Amniotic stem cell (primary cell): ENCODE measurements around the gene LAMA1.

Experiments used
- DNase-seq: peaks from one replicate; lab custom pipeline; 2025; lab: John Stamatoyannopoulos, UW

The LAMA1 gene

DNA sequence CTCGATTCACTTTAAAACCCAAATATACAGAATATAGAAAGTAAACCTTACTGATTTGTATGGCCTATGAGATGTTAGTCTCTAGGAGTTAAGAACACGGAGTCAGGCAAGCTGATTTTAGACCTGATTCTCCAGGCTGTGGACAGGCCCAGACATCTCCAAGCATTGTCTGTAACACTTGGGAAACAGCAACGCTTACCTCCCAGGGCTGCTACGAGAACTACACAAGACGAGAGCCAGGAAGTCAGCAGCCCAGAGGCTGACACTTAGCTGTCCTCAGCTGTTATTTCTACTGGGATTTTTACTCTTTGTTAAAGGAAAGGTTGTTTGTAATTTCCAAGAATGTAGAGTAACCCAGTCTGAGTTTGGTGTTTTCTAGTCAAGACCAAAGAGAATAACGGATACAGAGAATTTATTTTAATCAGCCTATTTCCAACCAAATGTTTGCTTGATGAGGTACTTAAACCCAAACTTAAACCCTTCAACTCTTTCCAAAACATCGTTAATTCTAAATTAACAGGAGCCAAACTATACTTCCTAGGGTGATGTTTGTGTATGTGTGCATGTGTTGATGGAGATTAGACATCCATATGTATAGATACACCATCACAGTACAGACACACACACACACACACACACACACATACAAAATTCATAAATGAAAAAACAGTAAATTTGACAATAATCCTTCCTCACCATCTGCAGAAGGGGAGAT, 123.4 kb downstream of the LAMA1 start:
- no peak for DNase-seq

DNA sequence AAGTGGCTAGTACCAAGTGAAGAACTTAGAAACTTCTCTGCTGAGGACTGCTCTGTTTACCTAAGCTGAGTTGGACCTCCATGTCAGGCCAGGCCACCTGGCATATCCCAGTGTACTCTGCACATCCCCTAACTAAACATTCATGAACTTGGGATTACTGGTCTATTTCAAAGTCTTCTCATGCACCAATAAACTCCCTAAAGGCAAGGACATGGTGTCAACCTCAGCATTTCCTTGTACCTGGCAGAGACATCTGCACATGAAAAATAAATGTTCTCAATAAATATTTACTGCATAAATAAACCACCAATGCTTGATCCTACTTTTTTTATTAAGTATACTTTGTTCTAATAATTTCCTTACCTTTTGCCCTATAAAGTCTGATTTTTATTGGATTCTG, 124.8 kb downstream of the LAMA1 start:
- no peak for DNase-seq

DNA sequence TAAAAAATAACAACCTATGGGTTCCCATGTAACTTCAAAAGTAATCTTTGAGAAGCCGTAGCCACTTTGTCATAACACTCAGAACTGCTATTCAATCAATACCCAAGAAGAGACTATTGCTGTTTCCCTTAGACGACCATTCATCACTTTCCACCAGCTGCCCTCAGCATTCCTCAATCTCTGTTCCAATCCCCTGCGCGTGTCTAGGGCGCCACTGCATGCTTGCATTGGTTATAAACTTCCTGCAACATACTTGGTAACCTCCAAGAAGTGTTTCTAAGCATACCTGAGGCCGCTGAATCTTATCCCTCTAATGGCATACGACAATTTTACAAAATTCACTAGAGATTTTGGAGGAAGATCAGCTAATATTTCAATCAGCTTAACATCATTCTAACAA, 134.2 kb downstream of the LAMA1 start:
- DNase-seq, result no peak

DNA sequence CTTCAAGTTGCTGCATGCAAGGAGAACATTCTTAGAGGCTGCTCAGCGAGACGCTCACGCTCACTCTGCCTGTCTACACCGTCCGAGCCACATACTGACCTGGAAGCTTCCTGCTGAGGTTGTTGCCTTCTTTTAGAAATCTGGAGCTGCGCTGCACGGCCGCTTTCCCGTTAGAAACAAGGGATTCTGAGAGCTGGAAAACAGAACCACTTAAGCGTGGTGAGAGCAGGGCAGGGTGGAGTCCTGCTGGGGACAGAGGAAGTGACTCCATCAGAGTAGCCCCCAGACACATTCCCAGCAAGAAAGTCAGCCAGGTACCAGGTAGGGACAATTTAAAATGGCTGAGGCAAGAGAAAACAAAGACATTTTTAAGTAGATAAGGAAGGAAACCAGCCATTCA, 135.2 kb downstream of the LAMA1 start:
- DNase-seq, result no peak

DNA sequence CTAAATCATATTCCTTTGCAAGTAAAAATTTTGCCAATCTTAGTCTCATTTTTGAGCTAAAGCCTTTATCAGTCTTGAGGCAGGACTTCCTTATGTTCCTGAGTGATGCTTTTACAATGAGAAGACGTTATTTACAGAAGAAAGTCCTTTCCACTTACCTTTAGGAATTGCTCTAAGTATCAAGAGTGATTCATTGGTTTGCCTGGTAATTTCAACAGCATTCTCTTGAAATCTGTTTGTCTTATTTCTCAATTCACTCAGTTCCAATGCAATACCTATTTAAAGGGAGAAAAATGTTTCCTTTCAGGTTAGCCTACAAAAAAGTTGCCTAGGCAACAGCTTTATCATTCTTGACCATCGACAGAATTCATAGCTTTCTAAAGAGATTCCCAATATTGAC, 137.2 kb downstream of the LAMA1 start:
- no peak for DNase-seq

DNA sequence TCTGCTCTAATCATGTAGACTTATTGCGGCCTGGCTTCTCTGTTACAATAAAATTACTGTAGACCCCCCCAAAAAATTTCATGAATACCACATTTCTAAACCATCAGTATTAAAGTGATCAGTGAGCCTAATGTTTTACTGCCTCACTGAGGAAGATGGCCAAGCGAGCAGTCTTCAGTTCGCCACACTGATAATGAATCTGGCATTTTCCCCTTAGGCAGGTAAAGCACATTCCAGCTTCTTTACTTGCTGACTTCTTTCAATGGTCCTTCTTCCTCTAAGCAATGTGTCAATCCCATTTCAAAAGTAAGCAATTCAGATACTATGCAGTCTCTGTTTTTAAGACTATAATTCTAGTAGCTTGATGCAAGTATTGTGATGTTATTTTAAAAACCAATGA, 137.6 kb downstream of the LAMA1 start:
- DNase-seq, result no peak

DNA sequence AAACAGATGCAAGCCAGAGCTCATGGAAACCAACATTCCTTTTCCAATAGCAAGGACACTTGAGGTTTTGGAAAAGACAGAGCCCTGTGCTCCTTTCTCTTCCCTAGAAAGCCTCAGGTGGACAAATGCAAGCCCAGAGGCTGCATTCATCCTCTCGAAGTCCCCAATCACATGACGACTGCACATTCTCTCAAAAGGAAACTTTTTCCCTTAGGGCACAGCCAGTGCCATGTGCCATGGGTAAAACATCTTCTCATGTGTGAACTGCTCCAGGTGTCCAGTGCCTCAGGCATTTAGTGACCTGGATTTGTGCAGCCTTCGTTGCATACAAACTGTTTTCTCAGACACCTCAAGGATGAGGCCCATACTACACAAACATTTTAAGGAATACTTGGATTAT, 140.7 kb downstream of the LAMA1 start:
- no peak for DNase-seq

DNA sequence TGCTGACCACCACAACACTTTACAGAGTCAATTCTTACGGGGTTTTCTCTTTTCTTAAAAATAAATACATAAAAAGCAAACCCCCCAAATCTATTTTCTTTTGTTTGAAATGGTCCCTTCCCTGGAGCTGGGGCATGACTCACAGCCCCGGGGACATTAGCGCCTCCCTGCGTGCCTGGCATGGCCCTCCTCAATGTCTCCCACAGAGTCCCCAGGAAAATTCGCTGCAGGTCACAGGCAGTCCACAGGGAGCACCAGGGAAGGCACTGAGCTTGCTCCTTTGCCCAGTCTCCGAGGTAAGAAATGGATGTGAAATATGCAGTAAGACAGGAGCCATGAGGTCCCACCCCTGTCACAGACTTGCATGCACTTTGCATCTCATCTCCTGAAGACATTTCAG, 142.5 kb downstream of the LAMA1 start:
- DNase-seq, result no peak

DNA sequence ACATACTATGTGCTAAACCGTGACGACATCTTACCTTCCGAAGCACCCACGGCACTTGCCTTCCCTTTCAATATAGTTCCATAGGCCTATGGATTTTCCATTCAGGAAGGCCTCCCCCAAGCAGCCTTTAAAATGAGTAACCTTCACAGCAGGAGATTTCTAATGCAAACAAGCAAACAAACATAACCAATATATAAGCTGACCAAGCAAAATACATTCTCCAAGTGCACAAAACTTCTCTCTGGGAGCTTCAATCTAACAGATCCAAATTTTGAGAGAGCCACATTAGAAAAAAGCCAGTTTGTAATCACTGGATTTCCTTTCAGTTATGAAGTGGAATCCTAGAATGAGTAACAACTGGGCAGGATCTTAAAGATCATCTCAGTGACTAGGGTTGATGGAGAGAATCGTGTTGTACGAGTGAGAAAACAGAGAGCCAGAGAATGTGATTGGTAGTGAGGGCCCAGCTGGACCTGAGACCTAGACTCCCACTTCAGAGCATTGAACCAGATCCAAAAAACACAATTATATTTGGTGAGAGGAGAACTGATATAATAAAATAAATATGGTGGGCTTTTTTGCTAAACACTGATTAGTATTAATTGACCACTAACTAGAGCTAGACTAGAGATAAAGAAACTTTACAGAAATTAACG, 145.6 kb downstream of the LAMA1 start:
- DNase-seq, result no peak

DNA sequence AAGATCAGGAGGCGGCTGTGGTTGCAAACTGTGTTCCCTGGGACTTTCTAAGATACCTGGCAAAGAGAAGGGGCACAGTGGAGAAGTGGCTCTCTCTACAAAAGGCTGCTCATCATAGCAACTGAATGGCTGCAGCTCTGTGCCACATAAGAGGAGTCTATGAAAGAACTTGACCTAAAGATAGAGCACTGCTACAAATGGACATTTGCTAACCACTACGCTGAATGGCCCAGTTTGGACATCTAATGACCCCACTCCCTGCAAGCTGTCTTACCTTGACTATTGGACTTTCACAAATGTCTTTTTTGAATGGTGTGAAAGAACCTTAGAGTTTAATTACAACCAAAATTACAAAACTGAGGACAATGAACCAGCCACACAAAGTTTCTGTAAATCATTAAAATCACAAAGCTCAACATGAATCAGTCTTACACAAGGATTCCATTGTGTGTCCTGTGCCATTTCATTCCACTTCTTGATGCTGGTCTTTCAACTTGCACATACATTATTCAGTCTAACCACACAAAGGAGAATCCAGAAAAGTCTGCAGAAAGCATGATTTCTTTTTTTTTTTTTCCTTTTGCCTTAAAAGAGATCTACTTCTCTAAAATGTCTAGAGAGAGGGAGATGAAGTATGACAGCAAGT, 154.0 kb downstream of the LAMA1 start:
- no peak for DNase-seq

DNA sequence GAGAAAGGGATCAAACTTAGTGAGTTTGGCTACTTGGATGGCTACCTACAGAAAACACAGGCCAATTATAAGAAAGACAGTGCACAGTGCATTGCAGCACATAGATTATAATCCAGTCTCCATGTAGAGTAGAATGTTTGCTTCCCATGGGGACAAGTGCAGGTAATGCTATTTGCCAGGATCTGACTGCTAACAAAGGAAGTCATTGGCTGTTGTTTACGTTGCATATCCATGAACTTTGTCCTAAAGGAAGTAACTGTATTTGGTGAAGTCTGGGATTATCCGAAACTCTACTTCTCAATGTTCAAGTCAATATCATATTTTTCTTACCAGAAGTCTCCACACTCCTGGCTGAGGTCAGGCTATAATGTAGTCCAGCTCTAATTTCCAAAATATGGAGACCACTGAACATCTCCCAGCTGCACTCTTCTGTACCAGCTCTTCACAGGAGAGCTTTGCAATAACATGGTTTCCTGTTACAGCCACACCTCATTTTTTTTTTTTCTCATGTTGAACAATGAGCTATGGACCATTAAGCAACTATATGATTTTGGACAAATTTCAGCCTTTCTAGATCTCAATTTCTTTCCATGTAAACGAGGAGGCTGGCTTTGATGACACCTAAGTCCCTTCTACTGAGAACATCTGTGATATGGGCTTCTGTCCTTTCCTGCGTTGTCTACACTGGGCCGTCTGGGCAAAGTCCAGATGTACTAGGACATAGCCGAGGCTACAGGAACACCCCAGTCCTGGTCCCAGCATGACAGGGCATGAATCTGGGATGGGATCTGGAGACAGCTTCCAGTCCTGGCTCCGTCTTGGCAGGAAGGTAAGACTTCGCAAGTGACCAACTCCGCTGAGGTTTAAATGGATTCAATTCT, 154.8 kb downstream of the LAMA1 start:
- no peak for DNase-seq

DNA sequence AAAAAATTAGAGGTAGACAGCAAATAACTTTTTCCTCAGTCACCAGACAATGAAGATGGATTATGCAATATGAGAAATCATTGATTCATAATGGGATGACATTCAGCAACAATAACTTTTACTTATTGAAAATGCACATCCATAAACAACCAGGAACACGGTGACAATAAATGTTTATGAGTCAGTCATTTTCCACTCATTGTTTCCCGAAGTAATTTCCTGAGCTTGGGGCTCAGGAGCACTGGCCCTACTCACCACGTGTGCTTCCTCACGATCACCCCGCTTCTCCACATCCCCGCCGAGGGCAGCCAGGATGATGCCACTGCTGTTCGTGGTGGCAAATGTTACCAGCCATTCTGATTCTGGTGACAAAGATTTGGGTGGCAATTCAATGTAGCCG, 156.3 kb downstream of the LAMA1 start:
- DNase-seq, result no peak

DNA sequence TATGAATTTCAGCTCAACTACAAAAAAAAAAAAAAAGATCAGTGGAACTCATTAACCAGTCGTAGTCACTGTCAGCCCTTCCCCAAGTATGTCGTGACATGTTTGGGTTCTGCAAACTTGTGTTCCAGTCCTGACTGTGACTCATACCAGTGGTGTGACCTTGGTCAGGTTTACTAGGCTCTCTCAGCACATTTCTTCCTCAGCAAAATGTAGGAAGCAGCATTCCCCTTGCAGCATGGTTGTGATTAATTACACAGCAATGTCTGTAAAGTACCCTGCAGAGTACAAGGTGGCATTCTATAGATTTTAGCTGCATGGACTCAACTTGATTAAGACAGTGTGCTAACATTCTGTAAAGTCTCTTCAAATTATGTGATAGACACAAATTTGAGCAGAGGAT, 156.9 kb downstream of the LAMA1 start:
- no peak for DNase-seq

DNA sequence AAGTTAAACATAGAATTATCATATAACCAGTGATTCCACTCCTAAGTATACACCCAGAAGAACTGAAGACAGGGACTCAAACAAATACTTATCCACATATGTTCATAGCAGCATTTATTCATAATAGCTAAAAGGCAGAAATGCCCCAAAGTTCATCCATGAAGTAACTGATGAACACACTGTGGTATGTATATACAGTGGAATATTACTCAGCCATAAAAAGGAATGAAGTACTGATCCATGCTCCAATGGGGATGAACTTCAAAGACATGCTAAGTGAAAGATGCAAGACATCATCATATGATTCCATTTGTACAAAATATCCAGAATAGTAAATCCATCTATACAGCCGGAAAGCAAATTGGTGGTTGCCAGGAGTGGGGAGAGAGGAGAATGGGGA, 157.5 kb downstream of the LAMA1 start:
- DNase-seq, result no peak

DNA sequence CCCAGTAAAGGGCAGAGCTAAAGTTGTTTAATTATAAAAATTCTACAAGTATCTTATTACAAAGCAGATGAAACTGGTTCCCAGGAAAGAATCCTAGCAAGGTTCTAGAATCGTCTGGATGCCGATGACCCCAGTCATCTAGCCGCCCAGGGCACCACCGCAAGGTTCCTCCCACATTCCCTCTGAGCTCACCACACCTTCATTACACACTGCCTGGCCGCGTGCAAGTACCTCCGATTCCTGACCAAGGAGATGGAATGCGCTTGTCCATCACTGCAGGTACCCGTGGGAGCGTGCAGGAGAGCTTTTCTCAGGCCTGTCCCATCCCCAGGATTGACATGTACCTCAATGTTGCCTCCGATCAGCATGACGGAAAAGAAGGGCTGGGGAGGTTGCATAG, 158.5 kb downstream of the LAMA1 start:
- no peak for DNase-seq

DNA sequence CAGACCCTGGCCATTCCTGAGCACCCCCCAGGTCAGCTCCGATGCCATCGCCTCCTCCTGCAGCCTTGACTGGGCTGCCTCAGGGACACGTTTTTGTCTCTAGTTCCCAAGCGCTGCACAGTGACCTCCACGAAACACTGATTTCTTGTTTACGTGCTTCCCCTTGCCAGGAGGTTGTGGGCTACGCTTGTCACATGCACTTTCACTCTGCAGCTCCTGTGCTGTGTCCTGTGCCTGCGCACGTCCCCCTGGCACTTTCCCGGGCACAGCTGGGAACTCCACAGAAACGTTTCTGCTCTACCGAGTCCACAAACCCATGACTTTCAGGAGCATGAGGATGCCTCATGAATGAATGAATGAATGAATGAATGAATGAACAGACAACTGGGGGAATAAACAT, 160.6 kb downstream of the LAMA1 start:
- no peak for DNase-seq

DNA sequence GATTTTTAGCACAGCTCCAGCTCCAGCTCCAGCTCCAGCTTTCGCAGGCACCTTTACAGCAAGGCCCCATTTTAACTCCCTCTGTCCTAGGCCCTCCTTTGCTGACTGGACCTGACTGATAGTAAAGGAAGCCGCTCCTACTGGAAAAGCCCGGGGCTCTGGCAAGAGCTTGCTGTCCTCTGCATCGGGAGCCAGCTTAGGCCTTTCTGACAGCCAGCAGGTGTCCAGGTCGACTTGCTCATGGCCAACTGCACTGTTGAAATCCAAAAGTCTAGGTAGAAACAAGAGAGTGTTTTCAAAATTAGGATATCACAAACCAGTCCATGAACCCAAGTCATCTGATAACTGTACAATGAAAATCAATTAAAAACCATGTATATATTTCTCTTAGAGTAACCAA, 161.1 kb downstream of the LAMA1 start:
- no peak for DNase-seq

DNA sequence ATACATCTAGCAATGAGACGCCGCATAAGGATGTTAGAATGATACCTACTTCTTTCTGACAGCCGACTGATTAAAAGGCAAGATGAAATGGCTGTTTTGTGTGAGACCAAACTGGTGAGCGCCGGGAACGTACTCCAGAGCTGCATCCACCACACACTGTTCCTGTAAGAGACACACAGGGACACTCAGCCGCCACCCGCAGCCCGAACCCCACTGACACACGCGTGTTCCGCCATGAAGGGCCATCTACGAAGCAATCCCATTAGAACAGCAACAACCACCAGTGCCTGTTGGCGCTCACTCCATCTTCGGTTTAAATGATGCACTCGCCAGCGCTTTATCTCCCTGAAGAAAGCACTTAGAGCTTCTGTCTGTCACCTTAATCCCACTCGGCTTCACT, 162.3 kb downstream of the LAMA1 start:
- no peak for DNase-seq

DNA sequence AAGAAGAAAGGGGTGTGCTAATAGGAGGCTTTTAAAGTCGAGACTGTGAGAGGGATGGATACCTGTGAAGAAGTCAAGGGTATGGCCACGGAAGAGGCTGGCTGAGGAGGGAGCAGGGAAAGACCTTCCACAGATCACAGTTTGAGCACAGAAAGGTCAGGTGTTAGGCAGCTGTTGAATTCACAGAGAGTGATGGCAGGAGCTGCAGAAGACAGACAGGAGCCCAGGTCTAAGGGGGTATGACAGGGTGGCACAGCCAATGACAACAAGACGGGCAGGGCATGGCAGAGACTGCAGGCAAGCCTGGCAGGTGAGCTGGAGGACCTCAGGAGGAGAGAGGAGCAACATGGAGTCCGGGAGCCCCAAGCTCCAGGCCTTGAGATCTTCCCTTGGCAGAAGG, 163.1 kb downstream of the LAMA1 start:
- DNase-seq, result no peak

DNA sequence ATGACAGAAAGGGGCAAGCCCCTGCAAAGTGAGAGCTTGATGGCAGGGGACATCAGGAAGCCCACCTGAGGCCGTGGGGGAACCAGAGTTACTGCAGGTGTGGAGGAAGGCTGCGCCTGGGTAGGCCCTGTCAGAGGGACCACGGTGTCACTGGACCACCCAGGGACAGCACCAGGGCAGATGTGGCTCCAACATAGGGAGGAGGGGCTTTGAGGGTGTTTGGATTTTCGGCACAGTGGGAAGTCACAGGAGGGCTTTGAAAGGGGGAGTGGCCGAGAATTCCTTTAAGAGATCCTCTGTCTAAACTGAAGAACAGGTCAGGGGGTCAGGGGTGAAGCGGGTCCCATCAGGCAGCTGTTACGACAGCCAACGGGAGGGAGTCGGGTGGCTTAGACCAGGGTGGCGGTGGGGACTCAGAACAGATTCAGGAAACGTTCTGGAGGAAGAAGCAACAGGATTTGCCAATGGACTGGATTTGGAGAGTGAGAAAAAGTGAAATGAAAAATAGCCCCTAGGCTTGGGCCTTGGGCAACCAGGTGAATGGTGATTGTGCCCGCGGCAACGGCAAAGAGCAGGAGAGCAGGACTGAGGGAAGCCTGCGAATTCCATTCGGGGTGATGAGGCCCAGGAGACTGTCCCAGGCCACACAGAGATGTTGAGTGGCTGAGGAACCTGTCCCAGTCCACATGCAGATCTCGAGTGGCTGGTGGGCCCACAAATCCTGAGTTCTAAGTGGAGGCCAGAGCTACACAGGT, 166.1 kb downstream of the LAMA1 start:
- no peak for DNase-seq

DNA sequence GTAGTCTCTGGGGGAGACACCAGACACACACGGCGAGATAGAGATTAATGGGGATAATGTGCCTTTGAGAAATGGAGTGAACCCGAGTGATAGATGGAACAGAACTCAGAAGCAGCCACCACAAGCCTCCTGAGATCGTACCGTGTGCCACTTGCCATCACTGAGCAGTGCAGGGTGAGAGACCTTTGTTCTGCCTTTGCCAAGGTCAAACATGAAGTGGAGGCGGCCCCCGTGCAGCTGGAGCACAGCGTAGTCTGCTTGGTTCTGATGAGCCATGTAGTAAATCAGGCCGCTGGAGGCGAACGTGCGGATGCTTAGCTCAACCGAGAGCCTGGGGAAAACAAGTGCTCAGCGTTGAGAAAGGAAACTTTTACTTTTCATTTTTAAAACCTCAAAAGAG, 167.0 kb downstream of the LAMA1 start:
- DNase-seq, result no peak
